ENCODE measurements around the gene CAMKMT. TPM values are rescaled to one million over a fixed set of nuclear protein-coding genes. Genes with fewer than 3 reads are reported as not detected.

CAMKMT gene
- total and polyA plus RNA-seq, 2 experiments from 2014 or later: 26.5 to 29.5 TPM

GRCh38 chr2:44352510-44352909, 9.2 kb upstream of the CAMKMT start:
- no peaks in the 10 kb centered on the region for H3K36me3 ChIP-seq (ENCODE audit: insufficient read depth)
- H3K4me2 ChIP-seq: no peak overlapping the region
- no peak overlapping the region for H3K4me3 Mint-ChIP-seq
- no peaks in the 10 kb centered on the region; the same call in 1 of the 2 replicates for H3K79me2 ChIP-seq (replicated peaks; ENCODE audit: insufficient read depth)
- H3F3A ChIP-seq (replicated peaks; ENCODE audit: low read depth): no peaks in the 10 kb centered on the region
- no peaks in the 10 kb centered on the region for H3K9me3 Mint-ChIP-seq
- DNase-seq (ENCODE audit: low spot score) (no peak), ATAC-seq (no peak)
- peaks cover 13% of the 10 kb centered on the region for H3K4me1 Mint-ChIP-seq
- H3K27me3 ChIP-seq (ENCODE audit: insufficient read depth): no peaks in the 10 kb centered on the region
- H3K27ac Mint-ChIP-seq: no peak overlapping the region
- no peaks in the 10 kb centered on the region; the same call in 1 of the 2 replicates for H4K20me1 ChIP-seq (replicated peaks; ENCODE audit: insufficient read depth)
- TF ChIP-seq, protein P1, sequence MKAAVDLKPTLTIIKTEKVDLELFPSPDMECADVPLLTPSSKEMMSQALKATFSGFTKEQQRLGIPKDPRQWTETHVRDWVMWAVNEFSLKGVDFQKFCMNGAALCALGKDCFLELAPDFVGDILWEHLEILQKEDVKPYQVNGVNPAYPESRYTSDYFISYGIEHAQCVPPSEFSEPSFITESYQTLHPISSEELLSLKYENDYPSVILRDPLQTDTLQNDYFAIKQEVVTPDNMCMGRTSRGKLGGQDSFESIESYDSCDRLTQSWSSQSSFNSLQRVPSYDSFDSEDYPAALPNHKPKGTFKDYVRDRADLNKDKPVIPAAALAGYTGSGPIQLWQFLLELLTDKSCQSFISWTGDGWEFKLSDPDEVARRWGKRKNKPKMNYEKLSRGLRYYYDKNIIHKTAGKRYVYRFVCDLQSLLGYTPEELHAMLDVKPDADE (IDR thresholded peaks at IDR 0.05): no peak
- TF ChIP-seq ZNF462 (CRISPR knock-in tag; IDR thresholded peaks at IDR 0.05) (no peak), CREB1 (CRISPR knock-in tag; IDR thresholded peaks at IDR 0.05; ENCODE audit: low read depth) (no peak), EZH2 (IDR thresholded peaks at IDR 0.05; ENCODE audit: low read depth, unreplicated experiment) (no peak)
- no peaks in the 10 kb centered on the region; the same call in 1 of the 2 replicates for H3K4me1 ChIP-seq (ENCODE audit: insufficient read depth)
- peaks cover 1% of the 10 kb centered on the region for H3K27me3 Mint-ChIP-seq (ENCODE audit: insufficient read depth, low read depth, poor library complexity)
- H3K9me2 ChIP-seq (ENCODE audit: insufficient read depth): no peaks in the 10 kb centered on the region
- H3K4me3 ChIP-seq: no peak overlapping the region
- H2AFZ ChIP-seq: no peak overlapping the region
- H3K36me3 Mint-ChIP-seq (ENCODE audit: low read depth): no peaks in the 10 kb centered on the region
- no peak overlapping the region for H3K27ac ChIP-seq (ENCODE audit: low read depth)

- no peak for DNase-seq (ENCODE audit: low spot score)
- H3K4me3 Mint-ChIP-seq: no peak overlapping the region
- H3K9me3 Mint-ChIP-seq: no peaks in the 10 kb centered on the region
- H4K20me1 ChIP-seq (replicated peaks; ENCODE audit: insufficient read depth): no peaks in the 10 kb centered on the region; the same call in 1 of the 2 replicates
- no peak overlapping the region for H3K27ac Mint-ChIP-seq
- H3K36me3 ChIP-seq (ENCODE audit: insufficient read depth): no peaks in the 10 kb centered on the region
- no peaks in the 10 kb centered on the region; the same call in 1 of the 2 replicates for H3K4me1 ChIP-seq (ENCODE audit: insufficient read depth)
- no peaks in the 10 kb centered on the region for H3K36me3 Mint-ChIP-seq (ENCODE audit: low read depth)
- H3K4me2 ChIP-seq: no peak overlapping the region
- no peak overlapping the region for H3K4me3 ChIP-seq
- no peak overlapping the region for H3K27ac ChIP-seq (ENCODE audit: low read depth)
- H3K27me3 ChIP-seq (ENCODE audit: insufficient read depth): no peaks in the 10 kb centered on the region
- H2AFZ ChIP-seq: no peak overlapping the region
- peaks cover 17% of the 10 kb centered on the region for H3K4me1 Mint-ChIP-seq
- peaks cover 1% of the 10 kb centered on the region for H3K27me3 Mint-ChIP-seq (ENCODE audit: insufficient read depth, low read depth, poor library complexity)
- ATAC-seq: no peak
- peaks cover 3% of the 10 kb centered on the region for H3K79me2 ChIP-seq (replicated peaks; ENCODE audit: insufficient read depth)
- no peaks in the 10 kb centered on the region for H3F3A ChIP-seq (replicated peaks; ENCODE audit: low read depth)
- no peaks in the 10 kb centered on the region for H3K9me2 ChIP-seq (ENCODE audit: insufficient read depth)
- TF ChIP-seq CREB1 (CRISPR knock-in tag; IDR thresholded peaks at IDR 0.05; ENCODE audit: low read depth): no peak
- TF ChIP-seq JUNB (IDR thresholded peaks at IDR 0.05; ENCODE audit: unreplicated experiment): no peak
- no peak for TF ChIP-seq EZH2 (IDR thresholded peaks at IDR 0.05; ENCODE audit: low read depth, unreplicated experiment)
- TF ChIP-seq NANOG (IDR thresholded peaks at IDR 0.05; ENCODE audit: borderline replicate concordance): no peak
- TF ChIP-seq ZNF114 (CRISPR knock-in tag; IDR thresholded peaks at IDR 0.05): no peak
- TF ChIP-seq, protein P1 (IDR thresholded peaks at IDR 0.05): no peak
- no peak for TF ChIP-seq ZNF331 (CRISPR knock-in tag; IDR thresholded peaks at IDR 0.05; ENCODE audit: low read depth)
- TF ChIP-seq EZH2phosphoT487 (IDR thresholded peaks at IDR 0.05; ENCODE audit: unreplicated experiment): no peak
- TF ChIP-seq STAT1 (IDR thresholded peaks at IDR 0.05; ENCODE audit: unreplicated experiment): no peak
Measured at GRCh38 chr2:44354761-44355160, 7.0 kb upstream of the CAMKMT start.

Measured in GM23338 (cell line).